Activated naive CD4-positive, alpha-beta T cell treated with anti-CD3 and anti-CD28 coated beads, Interleukin-2, amount 50 U/mL, for 24 hours (primary cell): ENCODE data around the gene ZNF205.
A peak's percentile ranks its signal among the peaks of the same experiment; 100 is the strongest.
"Not testable (repeated sequence)": the region's sequence is repeated elsewhere in the genome, so short reads cannot be mapped to it uniquely, and the experiment has no call there.

ENCODE experiments used
- H3K27ac Mint-ChIP-seq: one replicate; pipeline ENCODE4 v1.8.0; 2021; ENCODE audit warnings: mild to moderate bottlenecking, mixed read lengths
- H3K27me3 Mint-ChIP-seq: one replicate; pipeline ENCODE4 v1.8.0; 2021; ENCODE audit warnings: mixed read lengths
- H3K36me3 Mint-ChIP-seq: one replicate; pipeline ENCODE4 v1.8.0; 2021; ENCODE audit warnings: mixed read lengths
- H3K4me1 Mint-ChIP-seq: one replicate; pipeline ENCODE4 v1.8.0; 2021; ENCODE audit warnings: mixed read lengths
- H3K4me3 Mint-ChIP-seq: one replicate; pipeline ENCODE4 v1.8.0; 2021; ENCODE audit warnings: mild to moderate bottlenecking, mixed read lengths
- H3K9me3 Mint-ChIP-seq: one replicate; pipeline ENCODE4 v1.8.0; 2021; ENCODE audit warnings: mixed read lengths

The ZNF205 gene

DNA sequence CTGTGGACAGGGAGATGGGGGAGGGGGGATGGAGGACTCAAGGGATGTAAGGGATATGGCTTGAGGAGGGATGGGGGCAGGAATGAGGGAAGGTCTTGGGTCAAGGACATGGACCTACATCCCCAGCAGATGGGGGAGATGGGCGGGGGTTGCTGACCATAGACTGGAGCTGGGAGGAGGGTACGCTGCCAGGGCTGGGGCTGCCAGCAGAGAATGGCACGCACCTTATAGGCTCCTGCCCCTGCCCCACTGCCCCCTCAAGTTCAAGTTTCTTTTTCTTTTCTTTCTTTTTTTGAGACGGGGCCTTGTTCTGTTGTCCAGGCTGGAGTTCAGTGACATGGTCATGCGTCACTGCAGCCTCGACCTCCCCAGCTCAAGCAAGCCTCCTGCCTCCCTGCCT, 36.4 kb upstream of the ZNF205 start:
- peak overlapping the region; percentile 25 for H3K27ac Mint-ChIP-seq
- not testable (repeated sequence) for H3K27me3 Mint-ChIP-seq, H3K36me3 Mint-ChIP-seq, H3K9me3 Mint-ChIP-seq
- peaks cover 83% of the 10 kb centered on the region for H3K4me1 Mint-ChIP-seq
- peak overlapping the region; percentile 31 for H3K4me3 Mint-ChIP-seq

DNA sequence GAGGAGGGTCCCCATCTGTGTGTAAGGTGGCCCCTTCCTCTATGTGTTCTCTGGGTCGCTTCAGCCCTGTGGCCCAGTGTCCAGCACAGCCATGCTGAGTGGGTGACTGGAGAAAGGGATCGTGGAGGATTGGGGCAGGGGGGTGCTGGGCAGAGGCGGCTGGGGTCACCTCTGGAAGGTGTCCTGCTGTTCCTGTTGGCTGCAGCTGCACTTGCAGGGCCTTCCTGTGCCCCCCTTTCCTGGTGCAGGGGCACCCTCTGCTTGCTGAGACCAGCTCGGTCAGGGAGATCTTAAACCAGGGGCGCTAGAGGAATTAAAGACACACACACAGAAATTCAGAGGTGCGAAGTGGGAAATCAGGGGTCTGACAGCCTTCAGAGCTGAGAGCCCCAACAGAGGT, 35.8 kb upstream of the ZNF205 start:
- H3K4me1 Mint-ChIP-seq = peaks cover 80% of the 10 kb centered on the region
- peak overlapping the region; percentile 84 for H3K27ac Mint-ChIP-seq
- H3K27me3 Mint-ChIP-seq = no peaks in the 10 kb centered on the region
- peaks cover 5% of the 10 kb centered on the region for H3K36me3 Mint-ChIP-seq
- no peaks in the 10 kb centered on the region for H3K9me3 Mint-ChIP-seq
- peak overlapping the region; percentile 55 for H3K4me3 Mint-ChIP-seq

GRCh38 chr16:3080024-3080423, 32.4 kb upstream of the ZNF205 start:
- Mint-ChIP-seq H3K9me3 (no peaks in the 10 kb centered on the region), H3K27ac (no peak overlapping the region), H3K4me1 (peaks cover 67% of the 10 kb centered on the region), H3K36me3 (peaks cover 5% of the 10 kb centered on the region), H3K27me3 (no peaks in the 10 kb centered on the region), H3K4me3 (no peak overlapping the region)

- not testable (repeated sequence) for H3K27me3 Mint-ChIP-seq, H3K27ac Mint-ChIP-seq, H3K4me3 Mint-ChIP-seq, H3K36me3 Mint-ChIP-seq, H3K9me3 Mint-ChIP-seq
- peaks cover 60% of the 10 kb centered on the region for H3K4me1 Mint-ChIP-seq
These were observed 30.4 kb upstream of the ZNF205 start for GRCh38 chr16:3081957-3082356.

DNA sequence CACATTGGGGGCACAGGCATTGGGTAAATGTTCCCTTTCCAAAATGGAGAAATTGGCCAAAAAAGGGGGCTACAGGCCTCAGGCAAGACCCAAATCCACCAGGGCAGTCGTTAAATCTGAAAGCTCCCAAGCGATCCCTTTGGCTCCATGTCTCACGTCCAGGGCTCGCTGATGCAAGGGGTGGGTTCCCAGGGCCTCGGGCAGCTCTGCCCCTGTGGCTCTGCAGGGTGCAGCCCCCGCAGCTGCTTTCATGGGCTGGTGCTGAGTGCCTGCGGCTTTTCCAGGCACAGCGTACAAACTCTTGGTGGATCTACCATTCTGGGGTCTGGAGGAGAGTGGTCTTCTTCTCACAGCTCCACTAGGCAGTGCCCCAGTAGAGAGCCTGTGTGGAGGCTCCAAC, 29.0 kb upstream of the ZNF205 start:
- H3K36me3 Mint-ChIP-seq, H3K4me3 Mint-ChIP-seq, H3K9me3 Mint-ChIP-seq, H3K27me3 Mint-ChIP-seq: not testable (repeated sequence)
- peak overlapping the region; percentile 14 for H3K27ac Mint-ChIP-seq
- peaks cover 57% of the 10 kb centered on the region for H3K4me1 Mint-ChIP-seq

- Mint-ChIP-seq H3K27ac (peak overlapping the region; percentile 10), H3K27me3 (no peaks in the 10 kb centered on the region), H3K4me3 (no peak overlapping the region), H3K36me3 (peaks cover 3% of the 10 kb centered on the region), H3K4me1 (peaks cover 50% of the 10 kb centered on the region), H3K9me3 (no peaks in the 10 kb centered on the region)
These were observed 27.9 kb upstream of the ZNF205 start for GRCh38 chr16:3084491-3084890.

GRCh38 chr16:3084969-3085670, 27.3 kb upstream of the ZNF205 start:
- Mint-ChIP-seq H3K27ac (peak overlapping the region; percentile 12), H3K36me3 (peaks cover 1% of the 10 kb centered on the region), H3K9me3 (no peaks in the 10 kb centered on the region), H3K27me3 (no peaks in the 10 kb centered on the region), H3K4me1 (peaks cover 43% of the 10 kb centered on the region), H3K4me3 (peak overlapping the region; percentile 26)

DNA sequence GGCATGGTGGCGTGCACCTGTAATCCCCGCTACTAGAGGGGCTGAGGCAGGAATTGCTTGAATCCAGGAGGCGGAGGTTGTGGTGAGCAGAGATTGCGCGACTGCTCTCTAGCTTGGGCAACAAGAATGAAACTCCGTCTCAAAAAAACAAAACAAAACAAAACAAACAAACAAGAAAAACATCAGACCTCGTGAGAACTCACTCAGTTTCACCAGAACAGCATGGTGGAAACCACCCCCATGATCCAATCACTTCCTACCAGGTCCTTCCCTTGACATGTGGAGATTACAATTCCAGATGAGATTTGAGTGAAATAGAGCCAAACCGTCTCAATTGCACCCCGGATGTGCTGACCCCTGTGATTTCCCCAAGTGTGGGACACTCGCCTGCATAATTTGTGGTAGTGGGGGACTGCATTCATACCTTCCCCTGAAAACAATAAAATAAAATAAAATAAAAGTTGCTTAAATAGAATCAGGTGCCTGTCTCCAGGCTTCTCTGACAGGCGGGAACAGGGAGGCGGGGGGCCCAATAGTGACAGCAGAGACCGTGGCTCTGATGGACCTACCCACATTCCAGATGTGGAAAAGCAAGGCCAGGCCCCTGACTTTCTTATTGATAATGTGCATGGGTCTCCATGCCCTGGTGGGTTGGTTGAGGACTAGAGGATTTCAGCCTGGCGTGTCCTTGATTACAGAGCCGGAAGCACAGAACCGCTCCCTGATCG, 26.4 kb upstream of the ZNF205 start:
- H3K27me3 Mint-ChIP-seq = no peaks in the 10 kb centered on the region
- H3K36me3 Mint-ChIP-seq = no peaks in the 10 kb centered on the region
- no peaks in the 10 kb centered on the region for H3K9me3 Mint-ChIP-seq
- peaks cover 43% of the 10 kb centered on the region for H3K4me1 Mint-ChIP-seq
- H3K27ac Mint-ChIP-seq = no peak overlapping the region
- H3K4me3 Mint-ChIP-seq = peak overlapping the region; percentile 57

- Mint-ChIP-seq H3K4me3 (peak overlapping the region; percentile 62), H3K4me1 (peaks cover 44% of the 10 kb centered on the region), H3K27me3 (no peaks in the 10 kb centered on the region), H3K27ac (peak overlapping the region; percentile 59), H3K36me3 (no peaks in the 10 kb centered on the region), H3K9me3 (no peaks in the 10 kb centered on the region)
These were observed 25.7 kb upstream of the ZNF205 start for GRCh38 chr16:3086596-3087242.

DNA sequence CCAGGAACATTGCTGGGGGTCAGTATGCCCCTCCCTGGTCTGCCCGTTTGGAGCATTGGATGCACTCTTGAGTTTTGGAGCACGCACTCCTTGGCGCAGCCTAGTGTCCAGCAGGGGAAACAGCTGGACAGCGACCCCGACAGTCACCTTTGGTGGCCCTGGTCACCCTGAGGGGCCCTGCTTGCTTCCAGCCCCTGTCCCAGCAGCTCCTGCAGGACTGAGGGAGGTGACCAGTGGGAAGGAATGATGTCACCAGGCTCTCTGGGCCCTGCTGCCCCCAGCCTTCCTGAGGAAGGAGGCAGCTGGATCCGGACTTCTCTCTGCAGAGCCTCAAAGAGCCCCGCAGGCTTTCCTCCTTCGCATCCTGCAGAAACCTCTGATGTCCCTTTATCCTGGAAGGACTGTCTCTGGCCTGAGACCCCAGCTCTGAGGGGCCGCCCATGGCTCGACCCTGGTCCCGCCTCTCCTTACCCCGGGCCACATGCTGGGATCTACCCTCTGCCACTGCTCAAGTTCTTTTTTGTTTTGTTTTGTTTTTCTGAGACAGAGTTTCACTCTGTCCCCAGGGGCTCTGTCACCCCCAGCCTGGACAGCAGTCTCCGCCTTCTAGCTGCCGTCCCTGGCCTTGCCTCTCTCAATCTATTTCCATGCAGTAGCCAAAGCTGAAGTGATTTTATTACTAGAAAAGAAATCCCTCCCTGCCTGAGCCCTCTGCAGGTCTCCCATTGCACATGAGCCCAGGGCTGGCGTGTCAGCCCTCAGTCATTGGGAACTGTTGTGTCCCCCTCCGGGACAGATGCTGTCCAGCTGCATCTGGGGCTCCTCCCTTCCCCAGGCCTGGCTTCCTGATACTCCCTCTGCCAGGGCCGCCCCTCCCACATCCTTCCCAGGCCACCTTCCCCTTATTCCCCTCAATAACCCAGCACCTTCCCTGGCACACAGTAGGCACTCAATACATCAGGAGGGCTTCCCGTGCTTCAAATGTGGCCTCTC, 24.8 kb upstream of the ZNF205 start:
- H3K27ac Mint-ChIP-seq = no peak overlapping the region
- no peaks in the 10 kb centered on the region for H3K27me3 Mint-ChIP-seq
- peak overlapping the region; percentile 65 for H3K4me3 Mint-ChIP-seq
- no peaks in the 10 kb centered on the region for H3K36me3 Mint-ChIP-seq
- H3K9me3 Mint-ChIP-seq = no peaks in the 10 kb centered on the region
- peaks cover 44% of the 10 kb centered on the region for H3K4me1 Mint-ChIP-seq

DNA sequence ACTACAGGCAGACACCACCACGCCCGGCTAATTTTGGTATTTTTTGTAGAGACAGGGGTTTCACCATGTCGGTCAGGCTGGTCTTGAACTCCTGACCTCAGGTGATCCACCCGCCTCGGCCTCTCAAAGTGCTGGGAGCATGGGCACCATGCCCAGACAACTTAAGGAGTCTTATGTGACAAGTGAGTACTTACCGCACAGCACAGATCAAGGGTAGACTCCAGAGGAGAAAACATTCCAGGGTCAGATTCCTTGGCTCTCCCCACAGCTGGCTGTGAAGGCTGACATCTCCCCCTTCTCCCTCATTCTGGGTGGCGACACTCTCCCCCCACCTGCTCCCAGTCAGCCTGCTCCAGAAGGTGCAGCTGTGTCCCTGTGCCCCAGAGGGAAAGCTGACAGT, 23.9 kb upstream of the ZNF205 start:
- Mint-ChIP-seq H3K27ac (peak overlapping the region; percentile 10), H3K4me3 (no peak overlapping the region), H3K4me1 (peaks cover 44% of the 10 kb centered on the region), H3K9me3 (no peaks in the 10 kb centered on the region), H3K36me3 (no peaks in the 10 kb centered on the region), H3K27me3 (no peaks in the 10 kb centered on the region)

DNA sequence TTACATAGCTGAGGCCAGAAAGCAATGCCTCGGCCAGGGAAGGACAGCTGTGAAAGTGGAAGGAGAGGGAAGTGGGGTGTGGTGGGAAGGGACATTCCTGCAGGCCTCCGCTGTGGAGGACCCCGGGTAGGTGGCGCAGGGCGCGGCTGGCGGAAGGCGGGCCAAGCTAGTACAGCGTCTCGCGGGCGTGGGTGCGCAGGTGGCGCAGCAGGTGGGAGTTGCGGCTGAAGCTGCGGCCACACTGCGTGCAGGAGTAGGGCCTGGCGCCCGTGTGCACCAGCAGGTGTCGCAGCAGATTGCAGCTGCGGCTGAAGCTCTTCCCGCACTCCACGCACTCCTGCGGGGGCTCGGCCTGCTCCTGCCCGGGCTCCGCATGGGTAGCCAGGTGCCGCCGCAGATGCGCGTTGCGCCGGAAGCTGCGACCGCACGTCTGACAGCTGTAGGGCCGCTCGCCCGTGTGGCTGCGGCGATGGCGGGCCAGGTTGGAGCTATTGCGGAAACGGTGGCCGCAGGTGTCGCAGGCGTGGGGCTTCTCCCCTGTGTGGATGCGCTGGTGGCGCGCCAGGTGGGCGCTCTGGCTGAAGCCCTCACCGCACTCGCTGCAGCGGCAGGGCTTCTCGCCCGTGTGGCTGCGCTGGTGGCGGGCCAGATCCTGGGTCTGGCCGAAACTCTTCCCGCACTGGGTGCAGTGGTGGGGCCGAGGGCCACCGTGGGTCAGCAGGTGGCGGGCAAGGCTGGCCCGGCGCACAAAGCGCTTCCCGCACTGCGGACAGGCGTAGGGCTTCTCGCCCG, 23.3 kb upstream of the ZNF205 start:
- Mint-ChIP-seq H3K36me3 (no peaks in the 10 kb centered on the region), H3K27ac (no peak overlapping the region), H3K27me3 (no peaks in the 10 kb centered on the region), H3K4me3 (no peak overlapping the region), H3K4me1 (peaks cover 40% of the 10 kb centered on the region), H3K9me3 (no peaks in the 10 kb centered on the region)

DNA sequence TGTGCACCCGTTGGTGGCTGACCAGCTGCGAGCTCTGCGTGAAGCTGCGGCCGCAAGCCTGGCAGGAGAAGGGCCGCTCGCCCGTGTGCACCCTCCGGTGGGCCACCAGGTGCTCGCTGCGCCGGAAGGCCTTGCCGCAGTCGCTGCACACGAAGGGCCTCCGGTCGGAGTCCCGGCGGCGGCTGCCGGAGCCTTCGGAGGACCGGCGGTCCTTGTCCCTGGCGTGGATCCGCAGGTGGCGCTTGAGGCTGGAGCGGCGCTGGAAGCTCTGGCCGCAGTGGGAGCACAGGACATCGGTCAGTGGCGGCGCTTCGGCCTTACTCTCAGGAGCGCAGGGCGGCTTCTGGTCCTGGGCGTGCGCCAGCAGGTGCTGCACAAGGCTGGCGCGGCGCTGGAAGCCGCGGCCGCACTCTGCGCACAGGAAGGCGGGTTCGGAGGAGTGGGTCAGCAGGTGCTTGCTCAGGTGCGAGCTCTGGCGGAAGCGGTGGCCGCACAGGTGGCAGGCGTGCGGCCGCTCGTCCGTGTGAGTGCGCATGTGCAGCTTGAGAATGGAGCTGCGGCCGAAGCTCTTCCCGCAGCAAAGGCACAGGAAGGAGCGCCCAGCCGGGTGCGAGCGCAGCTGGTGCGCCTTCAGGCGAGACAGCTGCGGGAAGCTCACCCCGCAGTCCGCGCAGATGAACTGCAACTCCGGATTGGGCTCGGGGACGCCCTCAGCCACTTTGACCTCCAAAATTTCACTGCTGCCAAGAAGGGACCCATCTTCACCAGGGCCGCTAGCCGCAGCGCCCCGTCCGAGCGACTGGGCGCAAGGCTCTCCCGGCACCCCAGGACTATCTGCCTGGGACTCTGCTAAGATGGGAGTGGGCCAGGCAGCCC, 22.4 kb upstream of the ZNF205 start:
- Mint-ChIP-seq H3K4me3 (no peak overlapping the region), H3K27me3 (no peaks in the 10 kb centered on the region), H3K36me3 (no peaks in the 10 kb centered on the region), H3K27ac (peak overlapping the region; percentile 41), H3K9me3 (no peaks in the 10 kb centered on the region), H3K4me1 (peaks cover 41% of the 10 kb centered on the region)

GRCh38 chr16:3091551-3091950, 20.8 kb upstream of the ZNF205 start:
- no peaks in the 10 kb centered on the region for H3K27me3 Mint-ChIP-seq
- no peaks in the 10 kb centered on the region for H3K9me3 Mint-ChIP-seq
- H3K4me1 Mint-ChIP-seq = peaks cover 40% of the 10 kb centered on the region
- no peak overlapping the region for H3K4me3 Mint-ChIP-seq
- no peaks in the 10 kb centered on the region for H3K36me3 Mint-ChIP-seq
- no peak overlapping the region for H3K27ac Mint-ChIP-seq
